ACC112 (cell line): ENCODE measurements around the gene TTLL12.

Experiments used
- H2AFZ ChIP-seq: fragments of 200-600 bp; sonication (generic); one replicate; pipeline ENCODE4 v1.6.0; 2017; ENCODE audit warnings: antibody characterized with exemption, low read length; ENCODE audit not compliant: unreplicated experiment
- H3K27ac ChIP-seq: fragments of 200-600 bp; sonication (generic); 2 replicates; pipeline ENCODE4 v1.5.1; 2014; ENCODE audit warnings: low read depth, mild to moderate bottlenecking, antibody characterized with exemption, low read length, moderate library complexity
- H3K27me3 ChIP-seq: fragments of 200-600 bp; sonication (generic); 2 replicates; pipeline ENCODE4 v1.6.1; 2014; ENCODE audit warnings: mild to moderate bottlenecking, antibody characterized with exemption, low read length, moderate library complexity, mixed read lengths; ENCODE audit not compliant: insufficient read depth
- H3K36me3 ChIP-seq: fragments of 200-600 bp; sonication (generic); 2 replicates; pipeline ENCODE4 v1.6.1; 2016; ENCODE audit warnings: mild to moderate bottlenecking, antibody characterized with exemption, low read length, moderate library complexity, mixed read lengths; ENCODE audit not compliant: insufficient read depth
- H3K4me1 ChIP-seq: fragments of 200-600 bp; sonication (generic); one replicate; pipeline ENCODE4 v1.6.1; 2016; ENCODE audit warnings: low read length, mixed read lengths; ENCODE audit not compliant: insufficient read depth, unreplicated experiment, control insufficient read depth
- H3K4me3 ChIP-seq: fragments of 200-600 bp; sonication (generic); 2 replicates; pipeline ENCODE4 v1.5.1; 2014; ENCODE audit warnings: mild to moderate bottlenecking, low read depth, low read length
- H3K79me2 ChIP-seq: fragments of 200-600 bp; sonication (generic); one replicate; pipeline ENCODE4 v1.6.0; 2016; ENCODE audit warnings: low read length; ENCODE audit not compliant: control insufficient read depth, unreplicated experiment, insufficient read depth

The TTLL12 gene

GRCh38 chr22:43126501-43127165 lies 60.3 kb downstream of the TTLL12 start:
- Histone ChIP-seq H2AFZ (no peak overlapping the region), H3K36me3 (no peaks in the 10 kb centered on the region), H3K27ac (no peak overlapping the region), H3K4me1 (peaks cover 12% of the 10 kb centered on the region), H3K79me2 (no peaks in the 10 kb centered on the region), H3K27me3 (no peaks in the 10 kb centered on the region), H3K4me3 (no peak overlapping the region)

- Histone ChIP-seq H3K27me3 (no peaks in the 10 kb centered on the region), H3K4me1 (no peaks in the 10 kb centered on the region), H3K79me2 (no peaks in the 10 kb centered on the region), H2AFZ (no peak overlapping the region), H3K4me3 (no peak overlapping the region), H3K27ac (no peak overlapping the region), H3K36me3 (no peaks in the 10 kb centered on the region)
These were observed 67.9 kb downstream of the TTLL12 start for GRCh38 chr22:43118953-43119458.

GRCh38 chr22:43118024-43118849 lies 68.7 kb downstream of the TTLL12 start:
- H3K27ac ChIP-seq, result no peak overlapping the region
- no peak overlapping the region for H2AFZ ChIP-seq
- H3K36me3 ChIP-seq, result no peaks in the 10 kb centered on the region
- H3K79me2 ChIP-seq, result no peaks in the 10 kb centered on the region
- no peak overlapping the region for H3K4me3 ChIP-seq
- H3K4me1 ChIP-seq, result no peaks in the 10 kb centered on the region
- no peaks in the 10 kb centered on the region for H3K27me3 ChIP-seq

- peaks cover 2% of the 10 kb centered on the region for H3K27me3 ChIP-seq
- no peaks in the 10 kb centered on the region for H3K4me1 ChIP-seq
- H3K36me3 ChIP-seq, result no peaks in the 10 kb centered on the region
- no peak overlapping the region for H2AFZ ChIP-seq
- no peak overlapping the region for H3K4me3 ChIP-seq
- H3K27ac ChIP-seq, result no peak overlapping the region
- no peaks in the 10 kb centered on the region for H3K79me2 ChIP-seq
These were observed 70.0 kb downstream of the TTLL12 start for GRCh38 chr22:43116932-43117331.
